Measurements from ENCODE around the gene B3GNT9. TPM values are rescaled to one million over a fixed set of nuclear protein-coding genes. Genes with fewer than 3 reads are reported as not detected.
A peak's percentile ranks its signal among the peaks of the same experiment; 100 is the strongest.

The B3GNT9 gene
- total and polyA plus RNA-seq, 3 experiments from 2014 or later: 2.4 to 5.0 (median 2.7) TPM

- peaks cover 32 to 67% (median 39%) of the 10 kb centered on the region in 3 donors for H3K4me1 Mint-ChIP-seq
- POLR2A ChIA-PET: no interaction called here
- Histone ChIP-seq H3K36me3 (ENCODE audit: insufficient read depth, low read length) (peaks cover 2% of the 10 kb centered on the region), H3K4me1 (ENCODE audit: insufficient read depth, low read length) (peaks cover 20% of the 10 kb centered on the region), H3K9me3 (ENCODE audit: low read length) (no peaks in the 10 kb centered on the region), H3K27me3 (ENCODE audit: insufficient read depth, low read length, poor library complexity, severe bottlenecking) (no peaks in the 10 kb centered on the region), H3K4me3 (ENCODE audit: low read length) (no peak overlapping the region), H3K27ac (ENCODE audit: low read depth, low read length) (no peak overlapping the region)
- H3K9me3 Mint-ChIP-seq: no peaks in the 10 kb centered on the region
- no peak for DNase-seq
- H3K4me3 Mint-ChIP-seq: peak overlapping the region in 1 of 7 donors; percentile 8
- H3K36me3 Mint-ChIP-seq: peaks cover 0 to 41% (median 0%) of the 10 kb centered on the region in 3 donors
- no peaks in the 10 kb centered on the region for H3K27me3 Mint-ChIP-seq
- CTCF ChIA-PET: interaction anchor here (0.8 to 1.7 kb wide), 3 partner anchors 27 to 70 kb away, joined by 3 to 5 read pairs (median 3); no protein-coding TSS in a partner anchor
- peak overlapping the region in 5 of 8 donors; percentile 1 to 48 (median 24) for H3K27ac Mint-ChIP-seq
Observed at GRCh38 chr16:67114793-67115192, 36.0 kb downstream of the B3GNT9 start.

- Mint-ChIP-seq H3K36me3 (peaks cover 0 to 39% (median 0%) of the 10 kb centered on the region in 3 donors), H3K4me1 (peaks cover 36 to 68% (median 45%) of the 10 kb centered on the region in 3 donors), H3K27ac (peak overlapping the region in 3 of 8 donors; percentile 46 to 70 (median 52)), H3K4me3 (peak overlapping the region in 2 of 7 donors; percentile 40), H3K27me3 (no peaks in the 10 kb centered on the region), H3K9me3 (no peaks in the 10 kb centered on the region)
- Histone ChIP-seq H3K27me3 (ENCODE audit: insufficient read depth, low read length, poor library complexity, severe bottlenecking) (no peaks in the 10 kb centered on the region), H3K27ac (ENCODE audit: low read depth, low read length) (no peak overlapping the region), H3K9me3 (ENCODE audit: low read length) (no peaks in the 10 kb centered on the region), H3K4me1 (ENCODE audit: insufficient read depth, low read length) (peaks cover 25% of the 10 kb centered on the region), H3K36me3 (ENCODE audit: insufficient read depth, low read length) (no peaks in the 10 kb centered on the region), H3K4me3 (ENCODE audit: low read length) (no peak overlapping the region)
- CTCF ChIA-PET: interaction anchor here (1.4 kb wide), 1 partner anchor 16 kb away, joined by 3 read pairs; no protein-coding TSS in a partner anchor
- DNase-seq: no peak
- POLR2A ChIA-PET: interaction anchor here (0.7 kb wide), 1 partner anchor 138 kb away, joined by 3 read pairs; no protein-coding TSS in a partner anchor
Observed at GRCh38 chr16:67112591-67113399, 38.0 kb downstream of the B3GNT9 start.

DNA sequence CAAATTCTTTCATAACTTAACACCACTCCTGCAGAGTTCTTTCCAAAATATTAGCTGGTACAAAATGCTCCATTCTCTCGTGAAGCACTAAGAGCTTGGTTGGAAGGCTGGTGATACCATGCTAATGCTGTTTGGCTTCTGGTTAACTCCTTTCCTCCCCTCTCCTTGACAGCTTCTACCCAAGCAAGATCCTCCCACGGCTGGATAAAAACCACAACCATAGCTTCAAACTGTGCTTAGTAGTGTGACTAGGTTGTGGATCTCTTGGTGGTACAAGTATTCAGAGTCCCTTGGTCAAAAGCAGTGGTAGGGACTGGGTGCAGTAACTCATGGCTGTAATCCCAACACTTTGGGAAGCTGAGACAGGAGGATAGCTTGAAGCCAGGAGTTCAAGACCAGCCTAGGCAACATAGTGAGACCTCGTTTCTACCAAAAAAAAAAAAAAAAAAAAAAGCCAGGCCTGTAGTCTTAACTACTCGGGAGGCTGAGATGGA is 38.8 kb downstream of the B3GNT9 start:
- Histone ChIP-seq H3K4me1 (ENCODE audit: insufficient read depth, low read length) (peaks cover 25% of the 10 kb centered on the region), H3K4me3 (ENCODE audit: low read length) (no peak overlapping the region), H3K9me3 (ENCODE audit: low read length) (no peaks in the 10 kb centered on the region), H3K27ac (ENCODE audit: low read depth, low read length) (no peak overlapping the region), H3K36me3 (ENCODE audit: insufficient read depth, low read length) (no peaks in the 10 kb centered on the region), H3K27me3 (ENCODE audit: insufficient read depth, low read length, poor library complexity, severe bottlenecking) (no peaks in the 10 kb centered on the region)
- Mint-ChIP-seq H3K4me3 (peak overlapping the region in 6 of 7 donors; percentile 66 to 94 (median 93)), H3K27me3 (no peaks in the 10 kb centered on the region), H3K36me3 (peaks cover 0 to 39% (median 0%) of the 10 kb centered on the region in 3 donors), H3K9me3 (no peaks in the 10 kb centered on the region), H3K27ac (peak overlapping the region in 1 of 8 donors; percentile 54), H3K4me1 (peaks cover 36 to 65% (median 45%) of the 10 kb centered on the region in 3 donors)
- POLR2A ChIA-PET: interaction anchor here (0.7 kb wide), 1 partner anchor 138 kb away, joined by 3 read pairs; no protein-coding TSS in a partner anchor
- CTCF ChIA-PET: interaction anchor here (0.5 to 1.4 kb wide), 2 partner anchors 17 to 439 kb away, joined by 3 to 4 read pairs; no protein-coding TSS in a partner anchor
- no peak for DNase-seq

GRCh38 chr16:67109407-67110135 is 41.2 kb downstream of the B3GNT9 start, which contains the start of gene PHAF1:
PHAF1 (plus strand) TSS chr16:67109941; CDS start chr16:67110176, 235 bp downstream.
- Mint-ChIP-seq H3K4me3 (peak within 1 kb of the TSS; percentile 92 to 97 (median 93)), H3K27me3 (no peaks in the 10 kb centered on the region), H3K4me1 (peaks cover 26 to 43% (median 34%) of the 10 kb centered on the region in 3 donors), H3K9me3 (no peaks in the 10 kb centered on the region), H3K36me3 (peaks cover 0 to 20% (median 0%) of the 10 kb centered on the region in 3 donors), H3K27ac (peak within 1 kb of the TSS; percentile 86 to 95 (median 88))
- Histone ChIP-seq H3K36me3 (ENCODE audit: insufficient read depth, low read length) (no peaks in the 10 kb centered on the region), H3K9me3 (ENCODE audit: low read length) (no peaks in the 10 kb centered on the region), H3K27me3 (ENCODE audit: insufficient read depth, low read length, poor library complexity, severe bottlenecking) (no peaks in the 10 kb centered on the region), H3K27ac (ENCODE audit: low read depth, low read length) (peak within 1 kb of the TSS; percentile 69), H3K4me1 (ENCODE audit: insufficient read depth, low read length) (peaks cover 25% of the 10 kb centered on the region), H3K4me3 (ENCODE audit: low read length) (peak within 1 kb of the TSS; percentile 99)
- ChIA-PET CTCF (interaction anchor here (1.3 kb wide), 1 partner anchor 46 kb away, joined by 3 read pairs; no protein-coding TSS in a partner anchor), POLR2A (interaction anchor here (0.5 to 0.6 kb wide), 2 partner anchors 16 to 52 kb away, joined by 3 to 5 read pairs; no protein-coding TSS in a partner anchor)
- peak; percentile 94 to 97 (median 96) for DNase-seq

GRCh38 chr16:67108931-67109406 is 41.8 kb downstream of the B3GNT9 start:
- H3K9me3 ChIP-seq (ENCODE audit: low read length): no peaks in the 10 kb centered on the region
- no peaks in the 10 kb centered on the region for H3K27me3 ChIP-seq (ENCODE audit: insufficient read depth, low read length, poor library complexity, severe bottlenecking)
- H3K9me3 Mint-ChIP-seq: no peaks in the 10 kb centered on the region
- no peak for DNase-seq
- peak overlapping the region in 4 of 8 donors; percentile 76 to 89 (median 84) for H3K27ac Mint-ChIP-seq
- peaks cover 23 to 39% (median 32%) of the 10 kb centered on the region in 3 donors for H3K4me1 Mint-ChIP-seq
- H3K4me1 ChIP-seq (ENCODE audit: insufficient read depth, low read length): peaks cover 25% of the 10 kb centered on the region
- peak overlapping the region; percentile 99 for H3K4me3 ChIP-seq (ENCODE audit: low read length)
- no peaks in the 10 kb centered on the region for H3K36me3 ChIP-seq (ENCODE audit: insufficient read depth, low read length)
- peak overlapping the region; percentile 92 to 97 (median 93) for H3K4me3 Mint-ChIP-seq
- H3K36me3 Mint-ChIP-seq: peaks cover 0 to 20% (median 0%) of the 10 kb centered on the region in 3 donors
- H3K27me3 Mint-ChIP-seq: no peaks in the 10 kb centered on the region
- ChIA-PET POLR2A (no interaction called here), CTCF (interaction anchor here (1.3 kb wide), 1 partner anchor 46 kb away, joined by 3 read pairs; no protein-coding TSS in a partner anchor)
- peak overlapping the region; percentile 69 for H3K27ac ChIP-seq (ENCODE audit: low read depth, low read length)

DNA sequence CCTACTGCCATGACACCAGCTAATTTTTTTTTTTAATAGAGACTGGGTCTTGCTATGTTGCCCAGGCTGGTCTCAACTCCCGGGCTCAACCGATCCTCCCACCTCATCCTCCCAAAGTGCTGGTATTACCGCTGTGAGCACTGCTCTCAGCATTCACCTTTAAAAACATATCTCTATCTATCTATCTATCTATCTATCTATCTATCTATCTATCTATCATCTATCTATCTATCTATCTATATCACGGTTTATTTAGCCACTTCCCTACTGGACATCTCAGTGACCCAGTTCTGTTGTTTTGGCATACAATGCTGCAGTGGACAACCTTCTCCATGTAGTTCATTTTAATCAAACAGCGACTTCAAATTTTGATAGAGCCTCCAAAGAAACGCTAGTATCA is 42.3 kb downstream of the B3GNT9 start:
- H3K9me3 Mint-ChIP-seq: no peaks in the 10 kb centered on the region
- POLR2A ChIA-PET: no interaction called here
- CTCF ChIA-PET: interaction anchor here (1.4 kb wide), 1 partner anchor 46 kb away, joined by 4 read pairs; no protein-coding TSS in a partner anchor
- no peaks in the 10 kb centered on the region for H3K9me3 ChIP-seq (ENCODE audit: low read length)
- peaks cover 0 to 18% (median 0%) of the 10 kb centered on the region in 3 donors for H3K36me3 Mint-ChIP-seq
- no peak overlapping the region for H3K4me3 ChIP-seq (ENCODE audit: low read length)
- H3K27ac ChIP-seq (ENCODE audit: low read depth, low read length): no peak overlapping the region
- peak overlapping the region in 3 of 7 donors; percentile 72 to 94 (median 93) for H3K4me3 Mint-ChIP-seq
- no peaks in the 10 kb centered on the region for H3K27me3 ChIP-seq (ENCODE audit: insufficient read depth, low read length, poor library complexity, severe bottlenecking)
- DNase-seq: no peak
- peaks cover 23 to 39% (median 32%) of the 10 kb centered on the region in 3 donors for H3K4me1 Mint-ChIP-seq
- peaks cover 25% of the 10 kb centered on the region for H3K4me1 ChIP-seq (ENCODE audit: insufficient read depth, low read length)
- no peaks in the 10 kb centered on the region for H3K36me3 ChIP-seq (ENCODE audit: insufficient read depth, low read length)
- H3K27ac Mint-ChIP-seq: no peak overlapping the region
- no peaks in the 10 kb centered on the region for H3K27me3 Mint-ChIP-seq

- H3K27ac ChIP-seq (ENCODE audit: low read depth, low read length): no peak overlapping the region
- no peak overlapping the region for H3K4me3 ChIP-seq (ENCODE audit: low read length)
- peaks cover 0 to 12% (median 4%) of the 10 kb centered on the region in 3 donors for H3K36me3 Mint-ChIP-seq
- H3K27ac Mint-ChIP-seq: peak overlapping the region in 2 of 8 donors; percentile 23 to 70
- CTCF ChIA-PET: interaction anchor here (0.9 to 9.5 kb wide), 3 partner anchors 50 to 127 kb away, joined by 3 to 63 read pairs (median 4); no protein-coding TSS in a partner anchor
- H3K4me3 Mint-ChIP-seq: peak overlapping the region in 1 of 7 donors; percentile 11
- no peaks in the 10 kb centered on the region for H3K36me3 ChIP-seq (ENCODE audit: insufficient read depth, low read length)
- POLR2A ChIA-PET: interaction anchor here (0.7 kb wide), 1 partner anchor 45 kb away, joined by 3 read pairs; the partner anchor contains the start of gene B3GNT9
- no peak for DNase-seq
- no peaks in the 10 kb centered on the region for H3K27me3 ChIP-seq (ENCODE audit: insufficient read depth, low read length, poor library complexity, severe bottlenecking)
- peaks cover 13% of the 10 kb centered on the region for H3K4me1 ChIP-seq (ENCODE audit: insufficient read depth, low read length)
- H3K9me3 ChIP-seq (ENCODE audit: low read length): no peaks in the 10 kb centered on the region
- peaks cover 8 to 16% (median 8%) of the 10 kb centered on the region in 3 donors for H3K4me1 Mint-ChIP-seq
- no peaks in the 10 kb centered on the region for H3K27me3 Mint-ChIP-seq
- H3K9me3 Mint-ChIP-seq: no peaks in the 10 kb centered on the region
Observed at GRCh38 chr16:67105881-67106280, 44.9 kb downstream of the B3GNT9 start.
